ENCODE measurements around the gene CHCHD3.

The CHCHD3 gene

DNA sequence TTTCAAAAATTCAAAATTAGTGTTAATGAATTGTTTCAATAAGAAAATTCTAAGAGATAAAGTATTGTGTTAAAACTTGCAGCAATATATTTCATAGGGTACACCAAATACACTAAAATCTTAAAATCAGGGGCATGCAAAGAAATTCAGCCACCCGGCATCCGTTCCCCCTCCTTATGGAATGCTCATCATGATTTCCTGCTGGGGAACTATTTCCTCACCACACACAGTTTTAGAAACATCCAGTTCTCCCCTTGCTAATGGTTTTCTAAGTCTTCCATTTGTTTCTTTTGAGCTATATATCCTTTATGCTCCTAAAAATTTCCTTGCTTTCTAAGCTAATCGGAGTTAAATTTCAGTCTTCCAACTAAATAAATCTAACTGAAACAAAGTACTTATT lies 60.7 kb downstream of the CHCHD3 start:
- TF ChIP-seq ZFX (IDR thresholded peaks at IDR 0.05; ENCODE audit: borderline replicate concordance): no peak
- TF ChIP-seq, protein P1, sequence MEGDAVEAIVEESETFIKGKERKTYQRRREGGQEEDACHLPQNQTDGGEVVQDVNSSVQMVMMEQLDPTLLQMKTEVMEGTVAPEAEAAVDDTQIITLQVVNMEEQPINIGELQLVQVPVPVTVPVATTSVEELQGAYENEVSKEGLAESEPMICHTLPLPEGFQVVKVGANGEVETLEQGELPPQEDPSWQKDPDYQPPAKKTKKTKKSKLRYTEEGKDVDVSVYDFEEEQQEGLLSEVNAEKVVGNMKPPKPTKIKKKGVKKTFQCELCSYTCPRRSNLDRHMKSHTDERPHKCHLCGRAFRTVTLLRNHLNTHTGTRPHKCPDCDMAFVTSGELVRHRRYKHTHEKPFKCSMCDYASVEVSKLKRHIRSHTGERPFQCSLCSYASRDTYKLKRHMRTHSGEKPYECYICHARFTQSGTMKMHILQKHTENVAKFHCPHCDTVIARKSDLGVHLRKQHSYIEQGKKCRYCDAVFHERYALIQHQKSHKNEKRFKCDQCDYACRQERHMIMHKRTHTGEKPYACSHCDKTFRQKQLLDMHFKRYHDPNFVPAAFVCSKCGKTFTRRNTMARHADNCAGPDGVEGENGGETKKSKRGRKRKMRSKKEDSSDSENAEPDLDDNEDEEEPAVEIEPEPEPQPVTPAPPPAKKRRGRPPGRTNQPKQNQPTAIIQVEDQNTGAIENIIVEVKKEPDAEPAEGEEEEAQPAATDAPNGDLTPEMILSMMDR (IDR thresholded peaks at IDR 0.05): no peak
- no peak overlapping the region for H3K27ac ChIP-seq

DNA sequence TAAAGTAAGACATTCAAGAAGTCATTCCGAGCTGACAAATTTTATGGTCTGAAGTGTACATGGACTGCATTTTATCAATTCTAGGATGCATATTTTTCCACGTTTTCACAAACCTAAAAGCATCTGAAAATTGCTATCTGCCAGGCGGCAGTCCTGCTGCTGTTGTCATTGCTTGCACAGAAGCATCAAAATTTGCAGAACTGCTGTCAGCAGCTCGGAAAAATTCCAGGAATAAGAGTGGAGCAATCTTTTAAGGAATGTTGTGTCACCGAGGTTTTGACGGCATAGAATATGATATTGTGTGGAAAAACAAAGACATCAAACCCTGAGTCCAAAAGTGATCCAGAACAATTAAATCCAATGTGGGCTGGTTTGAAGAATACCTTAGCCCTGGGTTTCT lies 61.4 kb downstream of the CHCHD3 start:
- no peak overlapping the region for H3K27ac ChIP-seq
- TF ChIP-seq ZFX (IDR thresholded peaks at IDR 0.05; ENCODE audit: borderline replicate concordance): no peak
- TF ChIP-seq, protein P1 (IDR thresholded peaks at IDR 0.05): no peak

DNA sequence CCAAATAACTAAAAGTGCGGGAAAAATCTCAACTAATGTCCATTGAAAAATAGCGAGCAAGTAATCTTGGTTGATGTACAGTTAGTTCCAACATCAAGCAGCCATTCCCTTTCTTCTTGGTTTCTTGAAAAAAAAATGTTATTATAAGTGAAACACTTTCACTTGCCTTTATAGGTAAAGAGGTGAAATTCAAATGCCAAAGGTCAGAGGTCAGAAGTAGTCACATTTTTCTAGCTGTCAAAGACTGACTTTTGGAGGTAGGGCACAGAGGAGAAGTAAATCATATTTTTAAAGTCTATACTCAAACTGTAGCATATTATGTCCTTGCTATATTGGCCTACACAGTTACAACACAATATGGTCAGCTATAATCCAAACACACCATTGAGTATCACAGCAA lies 62.3 kb downstream of the CHCHD3 start:
- H3K27ac ChIP-seq: no peak overlapping the region
- TF ChIP-seq ZFX (IDR thresholded peaks at IDR 0.05; ENCODE audit: borderline replicate concordance): no peak
- TF ChIP-seq, protein P1 (IDR thresholded peaks at IDR 0.05): no peak

DNA sequence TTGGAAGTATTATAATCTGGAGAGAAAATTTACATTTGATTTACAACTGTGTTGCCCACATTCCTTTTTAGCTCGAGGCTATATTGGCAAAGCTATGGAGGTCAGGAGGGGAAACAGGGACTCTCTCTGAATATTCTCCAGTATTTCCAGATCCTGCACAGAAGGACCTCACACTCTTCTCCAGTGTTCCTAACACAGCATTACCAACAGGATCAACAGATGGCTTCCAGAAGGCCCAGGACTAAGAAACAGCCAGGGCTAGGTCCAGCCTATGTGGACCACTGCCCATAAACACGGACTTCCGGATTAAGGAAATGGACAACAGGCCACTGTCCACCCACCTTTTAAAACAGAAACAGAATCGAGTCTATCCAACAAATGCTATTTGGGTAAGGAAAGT lies 65.3 kb downstream of the CHCHD3 start:
- TF ChIP-seq, protein P1 (IDR thresholded peaks at IDR 0.05): no peak
- no peak for TF ChIP-seq ZFX (IDR thresholded peaks at IDR 0.05; ENCODE audit: borderline replicate concordance)
- H3K27ac ChIP-seq: no peak overlapping the region

- TF ChIP-seq, protein P1 (IDR thresholded peaks at IDR 0.05): no peak
- no peak for TF ChIP-seq ZFX (IDR thresholded peaks at IDR 0.05; ENCODE audit: borderline replicate concordance)
These were observed 66.0 kb downstream of the CHCHD3 start for GRCh38 chr7:133015888-133016287.

DNA sequence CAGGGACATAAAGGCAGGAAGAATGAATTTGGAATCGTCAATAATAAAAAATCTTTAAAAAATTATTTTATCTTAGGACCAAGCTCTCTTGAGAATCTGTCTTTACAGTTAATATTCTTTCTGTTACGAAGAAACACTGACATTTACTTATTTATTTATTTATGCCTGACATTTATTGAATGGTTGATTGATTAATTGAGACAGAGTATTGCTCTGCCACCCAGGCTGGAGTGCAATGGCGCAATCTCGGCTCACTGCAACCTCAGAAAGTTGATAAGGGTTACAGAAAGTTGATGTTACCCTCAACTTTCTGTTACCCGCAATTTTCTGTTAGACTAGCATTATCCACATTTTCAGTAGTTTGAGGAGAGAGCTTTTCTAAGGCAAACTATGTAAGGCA lies 70.1 kb downstream of the CHCHD3 start:
- TF ChIP-seq, protein P1 (IDR thresholded peaks at IDR 0.05): no peak
- TF ChIP-seq ZFX (IDR thresholded peaks at IDR 0.05; ENCODE audit: borderline replicate concordance): no peak
- H3K27ac ChIP-seq: no peak overlapping the region

More at GRCh38 chr7:133015888-133016287, 66.0 kb downstream of the CHCHD3 start:
- H3K27ac ChIP-seq: no peak overlapping the region

- H3K27ac ChIP-seq: no peak overlapping the region
- no peak for TF ChIP-seq ZFX (IDR thresholded peaks at IDR 0.05; ENCODE audit: borderline replicate concordance)
- TF ChIP-seq, protein P1 (IDR thresholded peaks at IDR 0.05): no peak
These were observed 72.3 kb downstream of the CHCHD3 start for GRCh38 chr7:133009426-133010252.

Measured in 22Rv1 (cell line).